ENCODE data around the gene CAVIN3. TPM values are rescaled to one million over a fixed set of nuclear protein-coding genes. Genes with fewer than 3 reads are reported as not detected.

CAVIN3 gene
- total RNA-seq, 1 experiment from 2014 or later = 11.2 TPM

DNA sequence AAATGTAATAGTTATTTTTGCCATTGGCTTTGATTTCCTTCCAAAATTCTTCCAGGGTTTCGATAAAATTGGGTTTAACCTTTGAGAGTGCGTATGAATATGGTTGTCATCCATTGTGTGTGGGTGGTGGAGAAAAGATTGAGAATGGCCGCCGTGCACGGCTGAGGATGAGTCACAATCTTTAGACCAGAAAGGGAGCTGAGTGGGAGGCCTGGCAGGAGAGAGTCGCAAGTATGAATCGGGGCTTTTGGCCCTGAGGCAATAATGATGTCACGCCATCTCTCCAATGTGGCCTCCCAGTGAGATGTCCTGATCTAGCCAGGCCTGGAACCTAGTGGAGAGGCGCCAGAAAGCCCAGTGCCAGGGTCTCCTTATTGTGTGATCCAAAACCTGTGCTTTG, 36.9 kb upstream of the CAVIN3 start:
- Mint-ChIP-seq H3K9me3 (ENCODE audit: unreplicated experiment) (no peaks in the 10 kb centered on the region), H3K36me3 (ENCODE audit: insufficient read depth, unreplicated experiment) (no peaks in the 10 kb centered on the region), H3K27me3 (ENCODE audit: insufficient read depth, unreplicated experiment) (no peaks in the 10 kb centered on the region), H3K27ac (ENCODE audit: unreplicated experiment) (no peak overlapping the region), H3K4me1 (ENCODE audit: low read depth, unreplicated experiment) (peaks cover 24% of the 10 kb centered on the region), H3K4me3 (ENCODE audit: unreplicated experiment) (no peak overlapping the region)
- H3K9me3 ChIP-seq = no peaks in the 10 kb centered on the region
- DNase-seq = no peak
- H3K4me1 ChIP-seq = peaks cover 12% of the 10 kb centered on the region
- POLR2A ChIA-PET = no interaction called here
- no peaks in the 10 kb centered on the region for H3K36me3 ChIP-seq (ENCODE audit: control insufficient read depth, insufficient read depth, low read length)
- TF ChIP-seq CTCF (IDR thresholded peaks at IDR 0.05; ENCODE audit: insufficient read depth in 1 of 2, low read depth in 1 of 2, low read length in 1 of 2, severe bottlenecking in 1 of 2, unreplicated experiment in 1 of 2) = no peak
- intact Hi-C loops (cut with micrococcal nuclease; ENCODE audit: unreplicated experiment) = no loop called here
- CTCF ChIA-PET = no interaction called here
- H3K4me3 ChIP-seq (ENCODE audit: low read depth, low read length) = no peak overlapping the region
- H3K27me3 ChIP-seq (replicated peaks; ENCODE audit: control insufficient read depth, insufficient read depth, low read length) = no peaks in the 10 kb centered on the region
- BruUV-seq (replicated peaks) = no TSS peak

- CTCF ChIA-PET = no interaction called here
- no peak for TF ChIP-seq CTCF (IDR thresholded peaks at IDR 0.05; ENCODE audit: insufficient read depth in 1 of 2, low read depth in 1 of 2, low read length in 1 of 2, severe bottlenecking in 1 of 2, unreplicated experiment in 1 of 2)
- POLR2A ChIA-PET = no interaction called here
- intact Hi-C loops (cut with micrococcal nuclease; ENCODE audit: unreplicated experiment) = no loop called here
- Mint-ChIP-seq H3K4me3 (ENCODE audit: unreplicated experiment) (no peak overlapping the region), H3K27me3 (ENCODE audit: insufficient read depth, unreplicated experiment) (no peaks in the 10 kb centered on the region), H3K36me3 (ENCODE audit: insufficient read depth, unreplicated experiment) (no peaks in the 10 kb centered on the region), H3K4me1 (ENCODE audit: low read depth, unreplicated experiment) (peaks cover 24% of the 10 kb centered on the region), H3K27ac (ENCODE audit: unreplicated experiment) (no peak overlapping the region), H3K9me3 (ENCODE audit: unreplicated experiment) (no peaks in the 10 kb centered on the region)
- Histone ChIP-seq H3K4me1 (peaks cover 10% of the 10 kb centered on the region), H3K9me3 (no peaks in the 10 kb centered on the region), H3K27me3 (replicated peaks; ENCODE audit: control insufficient read depth, insufficient read depth, low read length) (no peaks in the 10 kb centered on the region), H3K4me3 (ENCODE audit: low read depth, low read length) (no peak overlapping the region), H3K36me3 (ENCODE audit: control insufficient read depth, insufficient read depth, low read length) (no peaks in the 10 kb centered on the region)
- no TSS peak for BruUV-seq (replicated peaks)
- no peak for DNase-seq
These were observed 36.3 kb upstream of the CAVIN3 start for GRCh38 chr11:6356503-6357055.

GRCh38 chr11:6354651-6355485, 34.6 kb upstream of the CAVIN3 start:
- Mint-ChIP-seq H3K36me3 (ENCODE audit: insufficient read depth, unreplicated experiment) (no peaks in the 10 kb centered on the region), H3K27ac (ENCODE audit: unreplicated experiment) (peak overlapping the region; percentile 44), H3K27me3 (ENCODE audit: insufficient read depth, unreplicated experiment) (no peaks in the 10 kb centered on the region), H3K9me3 (ENCODE audit: unreplicated experiment) (no peaks in the 10 kb centered on the region), H3K4me3 (ENCODE audit: unreplicated experiment) (no peak overlapping the region), H3K4me1 (ENCODE audit: low read depth, unreplicated experiment) (peaks cover 24% of the 10 kb centered on the region)
- no peaks in the 10 kb centered on the region for H3K36me3 ChIP-seq (ENCODE audit: control insufficient read depth, insufficient read depth, low read length)
- ChIA-PET POLR2A (no interaction called here), CTCF (interaction anchor here (0.7 to 2.8 kb wide), 15 partner anchors 8 to 362 kb away, joined by 3 to 75 read pairs (median 6); partner anchors contain the start of genes CAVIN3 and FHIP1B)
- intact Hi-C loops (cut with micrococcal nuclease; ENCODE audit: unreplicated experiment) = loop anchor here (5.0 kb wide), 1 partner anchor 123 kb away; the partner anchor contains the start of gene FHIP1B
- DNase-seq = peak in 1 of 2 experiments; percentile 16
- no TSS peak for BruUV-seq (replicated peaks)
- peaks cover 10% of the 10 kb centered on the region for H3K4me1 ChIP-seq
- H3K27me3 ChIP-seq (replicated peaks; ENCODE audit: control insufficient read depth, insufficient read depth, low read length) = no peaks in the 10 kb centered on the region
- no peak overlapping the region for H3K4me3 ChIP-seq (ENCODE audit: low read depth, low read length)
- no peaks in the 10 kb centered on the region for H3K9me3 ChIP-seq
- no peak for TF ChIP-seq CTCF (IDR thresholded peaks at IDR 0.05; ENCODE audit: insufficient read depth in 1 of 2, low read depth in 1 of 2, low read length in 1 of 2, severe bottlenecking in 1 of 2, unreplicated experiment in 1 of 2)
